ENCODE data around the gene NAT14.

NAT14 gene

GRCh38 chr19:55477905-55478304 is 7.1 kb upstream of the NAT14 start:
- ChIA-PET POLR2A (ENCODE audit: low non-redundant PET) (interaction anchor here (0.6 kb wide), 1 partner anchor 26 kb away, joined by 3 read pairs; no protein-coding TSS in a partner anchor), CTCF (interaction anchor here (1.2 kb wide), 1 partner anchor 10 kb away, joined by 5 read pairs; no protein-coding TSS in a partner anchor)
- H3K27ac ChIP-seq, result peak overlapping the region; percentile 91
- DNase-seq (ENCODE audit: low spot score), result no peak
- TF ChIP-seq CTCF (conservative IDR thresholded peaks at IDR 0.05; ENCODE audit: low read depth), result no peak

GRCh38 chr19:55478364-55478763 is 6.6 kb upstream of the NAT14 start:
- peak overlapping the region; percentile 91 for H3K27ac ChIP-seq
- ChIA-PET POLR2A (ENCODE audit: low non-redundant PET) (interaction anchor here (0.6 to 1.2 kb wide), 2 partner anchors 26 to 91 kb away, joined by 3 read pairs; no protein-coding TSS in a partner anchor), CTCF (interaction anchor here (0.9 to 1.2 kb wide), 2 partner anchors 11 to 47 kb away, joined by 5 to 6 read pairs; no protein-coding TSS in a partner anchor)
- no peak for DNase-seq (ENCODE audit: low spot score)
- TF ChIP-seq CTCF (conservative IDR thresholded peaks at IDR 0.05; ENCODE audit: low read depth), result no peak

GRCh38 chr19:55479045-55479444 is 5.9 kb upstream of the NAT14 start:
- DNase-seq (ENCODE audit: low spot score), result no peak
- ChIA-PET CTCF (interaction anchor here (0.6 to 1.2 kb wide), 3 partner anchors 11 to 47 kb away, joined by 3 to 6 read pairs (median 5); no protein-coding TSS in a partner anchor), POLR2A (ENCODE audit: low non-redundant PET) (interaction anchor here (0.7 to 1.2 kb wide), 2 partner anchors 72 to 92 kb away, joined by 3 read pairs; no protein-coding TSS in a partner anchor)
- TF ChIP-seq CTCF (conservative IDR thresholded peaks at IDR 0.05; ENCODE audit: low read depth), result no peak
- H3K27ac ChIP-seq, result peak overlapping the region; percentile 91

GRCh38 chr19:55479451-55480230 is 5.3 kb upstream of the NAT14 start:
- no peak for TF ChIP-seq CTCF (conservative IDR thresholded peaks at IDR 0.05; ENCODE audit: low read depth)
- DNase-seq (ENCODE audit: low spot score), result no peak
- CTCF ChIA-PET, result interaction anchor here (0.6 to 0.9 kb wide), 2 partner anchors 13 to 46 kb away, joined by 3 to 6 read pairs; no protein-coding TSS in a partner anchor
- H3K27ac ChIP-seq, result peak overlapping the region; percentile 91
- POLR2A ChIA-PET (ENCODE audit: low non-redundant PET), result interaction anchor here (0.7 to 1.2 kb wide), 2 partner anchors 73 to 92 kb away, joined by 3 read pairs; no protein-coding TSS in a partner anchor

- H3K27ac ChIP-seq, result peak overlapping the region; percentile 91
- TF ChIP-seq CTCF (conservative IDR thresholded peaks at IDR 0.05; ENCODE audit: low read depth), result no peak
- no peak for DNase-seq (ENCODE audit: low spot score)
- CTCF ChIA-PET, result no interaction called here
- POLR2A ChIA-PET (ENCODE audit: low non-redundant PET), result no interaction called here
Measured at GRCh38 chr19:55481148-55481793, 3.7 kb upstream of the NAT14 start.

- no peak for TF ChIP-seq CTCF (conservative IDR thresholded peaks at IDR 0.05; ENCODE audit: low read depth)
- H3K27ac ChIP-seq, result no peak overlapping the region
- no peak for DNase-seq (ENCODE audit: low spot score)
- POLR2A ChIA-PET (ENCODE audit: low non-redundant PET), result no interaction called here
- CTCF ChIA-PET, result interaction anchor here (0.5 kb wide), 1 partner anchor 150 kb away, joined by 3 read pairs; no protein-coding TSS in a partner anchor
Measured at GRCh38 chr19:55481794-55482155, 3.2 kb upstream of the NAT14 start.

Measured in RWPE1 (cell line).